ENCODE results near the gene MOB3A.

Gene MOB3A

GRCh38 chr19:2076526-2076944 lies 19.6 kb downstream of the MOB3A start:
- TF ChIP-seq ZNF610 (tag by site-specific recombination; IDR thresholded peaks at IDR 0.05; ENCODE audit: borderline replicate concordance) (no peak), ZNF335 (tag by site-specific recombination; conservative IDR thresholded peaks at IDR 0.05) (no peak), ZNF146 (tag by site-specific recombination; IDR thresholded peaks at IDR 0.05) (no peak), RBAK (tag by site-specific recombination; IDR thresholded peaks at IDR 0.05) (no peak), ZEB2 (tag by site-specific recombination; IDR thresholded peaks at IDR 0.05) (no peak), MYNN (tag by site-specific recombination; IDR thresholded peaks at IDR 0.05; ENCODE audit: borderline replicate concordance) (no peak), ZNF202 (tag by site-specific recombination; IDR thresholded peaks at IDR 0.05; ENCODE audit: borderline replicate concordance) (no peak), ZNF239 (tag by site-specific recombination; IDR thresholded peaks at IDR 0.05) (no peak), ZNF561 (tag by site-specific recombination; IDR thresholded peaks at IDR 0.05; ENCODE audit: borderline replicate concordance) (no peak), ZNF2 (tag by site-specific recombination; IDR thresholded peaks at IDR 0.05) (no peak), ZNF311 (tag by site-specific recombination; IDR thresholded peaks at IDR 0.05; ENCODE audit: borderline replicate concordance) (no peak), ZNF544 (tag by site-specific recombination; IDR thresholded peaks at IDR 0.05) (no peak), ZNF670 (tag by site-specific recombination; IDR thresholded peaks at IDR 0.05; ENCODE audit: low read depth) (no peak), MZF1 (tag by site-specific recombination; IDR thresholded peaks at IDR 0.05; ENCODE audit: borderline replicate concordance) (no peak), ZBTB20 (tag by site-specific recombination; IDR thresholded peaks at IDR 0.05) (no peak), GFI1B (tag by site-specific recombination; IDR thresholded peaks at IDR 0.05) (no peak), ZNF768 (tag by site-specific recombination; IDR thresholded peaks at IDR 0.05) (no peak)
- no peak overlapping the region for H3K4me3 ChIP-seq (ENCODE audit: low read depth, low read length)
- H3K27ac ChIP-seq (ENCODE audit: extremely low read depth, low read depth, low read length) = no peak overlapping the region
- CTCF ChIA-PET = interaction anchor here (0.6 kb wide), 1 partner anchor 525 kb away, joined by 3 read pairs; no protein-coding TSS in a partner anchor
- H3K4me1 ChIP-seq (ENCODE audit: control insufficient read depth, insufficient read depth, low read length) = no peaks in the 10 kb centered on the region
- peaks cover 4 to 70% of the 10 kb centered on the region in 2 experiments; a peak in 2 of 3 replicates for H3K36me3 ChIP-seq (ENCODE audit: control insufficient read depth in 2 of 2, insufficient read depth in 1 of 2, low read length in 2 of 2)
- POLR2A ChIA-PET = interaction anchor here (0.6 kb wide), 1 partner anchor 477 kb away, joined by 5 read pairs; no protein-coding TSS in a partner anchor
- no peaks in the 10 kb centered on the region for H3K9me3 ChIP-seq (ENCODE audit: control insufficient read depth, insufficient read depth, low read depth, low read length)

GRCh38 chr19:2072757-2073551 lies 23.2 kb downstream of the MOB3A start:
- Histone ChIP-seq H3K4me3 (ENCODE audit: low read depth, low read length) (no peak overlapping the region), H3K36me3 (ENCODE audit: control insufficient read depth in 2 of 2, insufficient read depth in 1 of 2, low read length in 2 of 2) (peaks cover 4 to 49% of the 10 kb centered on the region in 2 experiments; a peak in 2 of 3 replicates), H3K4me1 (ENCODE audit: control insufficient read depth, insufficient read depth, low read length) (no peaks in the 10 kb centered on the region), H3K27ac (ENCODE audit: extremely low read depth, low read depth, low read length) (no peak overlapping the region), H3K9me3 (ENCODE audit: control insufficient read depth, insufficient read depth, low read depth, low read length) (no peaks in the 10 kb centered on the region)
- TF ChIP-seq ZNF133 (tag by site-specific recombination; IDR thresholded peaks at IDR 0.05) = no peak
- CTCF ChIA-PET = interaction anchor here (0.9 to 1.2 kb wide), 2 partner anchors 24 to 53 kb away, joined by 3 to 7 read pairs; no protein-coding TSS in a partner anchor
- POLR2A ChIA-PET = no interaction called here

- Histone ChIP-seq H3K36me3 (ENCODE audit: control insufficient read depth in 2 of 2, insufficient read depth in 1 of 2, low read length in 2 of 2) (peaks cover 4 to 33% of the 10 kb centered on the region in 2 experiments; a peak in 2 of 3 replicates), H3K9me3 (ENCODE audit: control insufficient read depth, insufficient read depth, low read depth, low read length) (no peaks in the 10 kb centered on the region), H3K27ac (ENCODE audit: extremely low read depth, low read depth, low read length) (no peak overlapping the region), H3K4me1 (ENCODE audit: control insufficient read depth, insufficient read depth, low read length) (no peaks in the 10 kb centered on the region), H3K4me3 (ENCODE audit: low read depth, low read length) (no peak overlapping the region)
- ChIA-PET CTCF (interaction anchor here (0.6 to 1.4 kb wide), 6 partner anchors 9 to 626 kb away, joined by 3 to 4 read pairs (median 3); no protein-coding TSS in a partner anchor), POLR2A (no interaction called here)
- no peak for TF ChIP-seq ZNF830 (tag by site-specific recombination; IDR thresholded peaks at IDR 0.05; ENCODE audit: low read depth)
- TF ChIP-seq KLF9 (tag by site-specific recombination; IDR thresholded peaks at IDR 0.05; ENCODE audit: low read depth) = no peak
- no peak for TF ChIP-seq YY1 (tag by site-specific recombination; IDR thresholded peaks at IDR 0.05)
- TF ChIP-seq ZNF530 (tag by site-specific recombination; IDR thresholded peaks at IDR 0.05; ENCODE audit: low read depth) = no peak
- no peak for TF ChIP-seq GLI4 (tag by site-specific recombination; IDR thresholded peaks at IDR 0.05)
- no peak for TF ChIP-seq PRDM10 (tag by site-specific recombination; IDR thresholded peaks at IDR 0.05)
- no peak for TF ChIP-seq ZNF274 (IDR thresholded peaks at IDR 0.05; ENCODE audit: low read length)
- TF ChIP-seq ZNF274 (tag by site-specific recombination; IDR thresholded peaks at IDR 0.05; ENCODE audit: borderline replicate concordance) = no peak
- no peak for TF ChIP-seq ZNF580 (tag by site-specific recombination; IDR thresholded peaks at IDR 0.05)
- TF ChIP-seq OVOL3 (tag by site-specific recombination; IDR thresholded peaks at IDR 0.05) = no peak
- no peak for TF ChIP-seq BCL11B (tag by site-specific recombination; IDR thresholded peaks at IDR 0.05; ENCODE audit: low read depth)
Measured at GRCh38 chr19:2070986-2071673, 25.0 kb downstream of the MOB3A start.

All from HEK293 (cell line).